SK-N-DZ (cell line): ENCODE results near the gene KCP. TPM values are rescaled to one million over a fixed set of nuclear protein-coding genes. Genes with fewer than 3 reads are reported as not detected.
"Not testable (repeated sequence)": the region's sequence is repeated elsewhere in the genome, so short reads cannot be mapped to it uniquely, and the experiment has no call there.

Experiments
- DNase-seq: peaks from one replicate; pipeline ENCODE4 v3.0.0-alpha.2; 2015; ENCODE audit warnings: low spot score
- polyA plus RNA-seq, 2 experiments: library from polyadenylated mRNA; depleted of rRNA; stranded (reverse); fragments of >200 nt; gene quantifications; 2 replicates each; pipeline ENCODE4 v1.2.3, GENCODE V29; 2014

Gene KCP
- polyA plus RNA-seq (2014; cell fraction: cytosol; rRNA removed) = 6.3 and 6.5 TPM in 2 replicates
- 57.9 and 76.8 TPM in 2 replicates for polyA plus RNA-seq (2014; cell fraction: nucleus; rRNA removed)

- peak; percentile 66 for DNase-seq
Measured at GRCh38 chr7:128910569-128910945, at the start of gene KCP. Gene KCP (minus strand): TSS chr7:128910709. CDS start chr7:128910676, 33 bp downstream.

GRCh38 chr7:128959296-128959695, 48.8 kb upstream of the KCP start:
- DNase-seq = no peak

GRCh38 chr7:128955981-128956380, 45.5 kb upstream of the KCP start:
- DNase-seq = no peak

DNA sequence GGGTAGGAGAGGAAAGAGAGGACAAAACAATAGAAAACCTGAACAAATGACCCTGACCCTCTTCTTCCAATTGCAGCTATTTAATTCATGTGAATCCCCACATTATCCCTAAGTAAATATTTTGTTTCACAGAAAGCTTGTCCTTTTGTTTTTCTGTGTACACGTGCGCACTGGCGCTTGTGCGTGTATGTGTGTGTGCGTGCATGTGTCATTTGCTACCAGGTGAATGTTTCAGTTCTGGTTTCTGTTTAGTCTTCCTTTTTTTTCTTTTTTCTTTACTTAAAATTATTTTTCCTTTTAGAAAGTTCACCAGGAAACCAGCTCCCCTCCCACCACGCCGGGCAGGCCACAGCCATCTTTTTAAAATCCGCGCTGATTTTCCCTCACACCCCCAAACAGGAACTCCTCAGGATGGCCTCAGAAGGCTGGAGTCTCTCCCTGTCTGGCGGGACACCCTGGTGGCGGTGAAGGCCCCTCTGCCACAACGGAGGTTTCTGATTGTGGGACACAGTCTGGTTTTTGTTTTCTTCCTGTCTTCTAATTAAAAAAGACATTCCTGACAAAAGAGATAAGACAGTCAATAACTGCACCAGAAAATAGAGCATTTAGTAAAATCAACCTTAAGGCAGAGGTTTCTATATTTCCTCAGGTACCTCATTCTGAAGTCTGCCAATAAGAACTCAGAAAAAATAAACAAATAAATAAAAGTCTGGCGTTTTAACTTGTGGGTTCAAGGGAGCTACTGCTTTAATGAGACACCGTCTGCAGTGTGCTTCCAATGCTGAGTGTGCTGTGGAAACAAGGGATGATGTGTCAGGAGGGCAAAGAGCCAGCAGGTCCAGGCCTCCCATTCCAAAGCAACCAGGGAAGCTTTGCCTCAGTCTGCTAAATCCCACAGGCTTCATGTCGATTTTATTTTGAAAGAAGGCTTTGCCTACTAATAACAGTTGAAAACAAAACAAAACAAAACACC, 44.6 kb upstream of the KCP start:
- DNase-seq = peak; percentile 95

DNA sequence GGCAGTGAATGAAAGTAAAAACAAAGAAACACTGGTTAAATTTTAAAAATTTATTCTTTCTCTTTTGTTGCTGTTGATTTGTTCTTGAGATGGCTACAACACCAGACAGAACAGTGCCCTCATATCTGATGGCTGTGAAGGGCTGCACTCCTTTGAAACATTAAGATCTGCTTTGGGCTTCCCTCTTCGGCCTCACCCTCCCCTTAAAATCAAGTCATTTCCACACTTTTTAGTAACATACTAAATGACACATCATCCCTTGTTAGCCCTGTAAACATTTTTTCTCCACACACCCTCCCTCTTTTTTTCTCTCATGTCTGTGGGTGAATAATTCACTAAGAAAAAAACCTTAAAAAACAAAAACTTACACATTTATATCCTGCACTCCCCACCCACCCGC, 43.6 kb upstream of the KCP start:
- no peak for DNase-seq

GRCh38 chr7:128951296-128951695, 40.8 kb upstream of the KCP start:
- no peak for DNase-seq

DNA sequence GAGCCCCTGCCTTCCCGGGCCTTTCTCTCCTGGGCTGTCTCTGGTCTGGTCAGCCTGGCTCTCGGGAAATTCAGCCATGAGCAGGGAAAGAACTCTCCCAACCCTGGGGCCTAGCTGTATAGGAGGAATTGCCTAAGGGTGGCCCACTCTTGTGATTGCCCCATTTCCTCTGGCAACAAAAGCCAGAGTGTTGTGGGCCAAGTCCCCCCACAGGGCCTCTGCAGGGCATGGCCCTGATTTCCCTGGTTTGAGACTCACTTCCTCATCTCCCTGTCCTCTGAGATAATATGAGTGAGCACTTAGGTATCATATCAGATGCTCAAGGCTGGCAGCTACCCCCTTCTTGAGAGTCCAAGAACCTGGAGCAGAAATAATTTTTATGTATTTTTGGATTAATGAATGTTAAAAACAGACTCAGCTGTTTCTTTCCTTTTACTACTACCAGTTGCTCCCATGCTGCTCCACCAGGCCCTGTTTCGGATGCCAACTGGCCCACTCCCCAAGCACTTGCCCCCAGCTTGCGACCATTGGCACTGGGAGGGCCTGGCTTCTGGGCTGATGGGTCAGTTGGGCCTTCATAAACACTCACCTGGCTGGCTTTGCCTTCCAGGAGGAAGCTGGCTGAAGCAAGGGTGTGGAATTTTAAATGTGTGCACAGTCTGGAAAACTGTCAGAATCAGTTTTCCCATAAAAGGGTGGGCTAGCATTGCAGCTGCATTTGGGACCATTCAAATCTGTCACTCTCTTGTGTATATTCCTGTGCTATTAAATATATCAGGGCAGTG, 38.7 kb upstream of the KCP start:
- no peak for DNase-seq

GRCh38 chr7:128948312-128948973, 37.9 kb upstream of the KCP start:
- peak; percentile 45 for DNase-seq

DNA sequence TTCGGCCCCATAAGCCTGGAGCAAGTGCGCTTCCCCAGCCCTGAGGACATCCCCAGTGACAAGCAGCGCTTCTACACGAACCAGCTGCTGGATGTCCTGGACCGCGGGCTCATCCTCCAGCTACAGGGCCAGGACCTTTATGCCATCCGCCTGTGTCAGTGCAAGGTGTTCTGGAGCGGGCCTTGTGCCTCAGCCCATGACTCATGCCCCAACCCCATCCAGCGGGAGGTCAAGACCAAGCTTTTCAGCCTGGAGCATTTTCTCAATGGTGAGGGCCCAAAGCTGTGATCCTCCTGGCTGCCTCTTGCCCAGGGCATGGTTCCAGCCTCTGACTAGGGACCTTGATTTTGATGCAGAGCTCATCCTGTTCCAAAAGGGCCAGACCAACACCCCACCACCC, 37.3 kb upstream of the KCP start:
- DNase-seq = no peak

GRCh38 chr7:128946936-128947830, 36.7 kb upstream of the KCP start:
- DNase-seq = no peak

- no peak for DNase-seq
Measured at GRCh38 chr7:128945668-128946366, 35.3 kb upstream of the KCP start.

- no peak for DNase-seq
Measured at GRCh38 chr7:128944487-128945236, 34.2 kb upstream of the KCP start.

DNA sequence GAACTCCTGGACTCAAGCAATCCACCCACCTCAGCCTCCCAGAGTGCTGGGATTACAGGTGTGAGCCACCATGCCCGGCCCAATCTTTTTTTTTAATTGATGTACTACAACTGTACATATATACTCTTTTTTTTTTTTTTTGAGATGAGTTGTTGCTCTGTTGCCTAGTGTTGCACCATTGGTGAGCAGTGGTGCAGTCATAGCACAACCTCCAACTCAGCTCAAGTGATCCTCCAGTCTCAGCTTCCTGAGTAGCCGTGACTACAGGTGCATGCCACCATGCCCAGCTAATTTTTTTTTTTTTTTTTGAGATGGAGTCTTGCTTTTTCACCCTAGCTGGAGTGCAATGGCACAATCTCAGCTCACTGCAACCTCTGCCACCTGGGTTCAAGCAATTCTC, 32.7 kb upstream of the KCP start:
- DNase-seq = not testable (repeated sequence)

DNA sequence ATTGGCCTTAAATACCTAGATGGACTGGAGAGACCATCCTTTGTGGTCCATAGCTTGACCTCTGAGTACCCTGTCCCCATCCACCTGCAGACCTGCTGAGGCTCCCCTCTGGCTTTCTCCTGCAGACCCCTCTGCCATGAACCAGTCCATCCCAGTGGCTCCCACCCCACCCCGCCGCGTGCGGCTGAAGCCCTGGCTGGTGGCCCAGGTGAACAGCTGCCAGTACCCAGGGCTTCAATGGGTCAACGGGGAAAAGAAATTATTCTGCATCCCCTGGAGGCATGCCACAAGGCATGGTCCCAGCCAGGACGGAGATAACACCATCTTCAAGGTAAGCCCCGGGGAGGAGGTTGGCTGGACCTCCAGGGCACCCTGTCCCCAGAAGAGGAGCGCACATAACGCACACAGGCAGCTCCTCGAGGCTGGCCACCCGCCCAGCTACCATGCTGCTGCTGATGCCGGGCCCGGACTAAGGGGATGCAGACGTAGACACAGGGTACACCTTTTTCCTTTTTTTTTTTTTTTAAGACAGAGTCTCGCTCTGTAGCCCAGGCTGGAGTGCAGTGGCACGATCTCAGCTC, 31.5 kb upstream of the KCP start:
- DNase-seq = no peak

DNA sequence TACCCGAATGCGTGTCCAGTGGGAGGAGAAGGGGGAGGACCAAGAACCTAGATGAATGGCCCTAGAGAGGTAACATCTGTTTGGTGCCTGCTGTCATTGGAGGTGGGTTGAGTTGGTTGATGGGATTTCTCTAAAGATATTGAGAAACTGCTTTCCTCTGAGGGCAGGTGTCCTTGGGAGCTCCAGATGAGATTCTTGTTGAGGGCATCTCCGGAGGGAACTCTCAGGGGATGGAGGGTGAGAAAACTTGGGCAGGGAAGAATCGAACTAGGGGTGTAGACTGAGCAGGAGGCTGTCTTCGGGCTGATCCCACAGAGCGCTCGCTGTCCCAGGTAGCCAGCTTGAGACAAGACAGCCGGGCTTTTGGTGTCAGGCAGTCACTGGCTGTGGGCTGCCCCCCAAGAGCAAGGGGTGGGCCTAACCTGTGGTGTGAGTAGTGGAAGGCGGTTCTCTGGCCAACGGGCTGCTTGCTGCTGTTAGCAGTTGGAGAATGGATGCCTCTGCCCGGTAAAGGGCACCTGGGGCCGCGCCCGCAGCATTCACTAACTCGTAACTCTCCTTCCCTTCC, 30.9 kb upstream of the KCP start:
- DNase-seq = no peak

DNA sequence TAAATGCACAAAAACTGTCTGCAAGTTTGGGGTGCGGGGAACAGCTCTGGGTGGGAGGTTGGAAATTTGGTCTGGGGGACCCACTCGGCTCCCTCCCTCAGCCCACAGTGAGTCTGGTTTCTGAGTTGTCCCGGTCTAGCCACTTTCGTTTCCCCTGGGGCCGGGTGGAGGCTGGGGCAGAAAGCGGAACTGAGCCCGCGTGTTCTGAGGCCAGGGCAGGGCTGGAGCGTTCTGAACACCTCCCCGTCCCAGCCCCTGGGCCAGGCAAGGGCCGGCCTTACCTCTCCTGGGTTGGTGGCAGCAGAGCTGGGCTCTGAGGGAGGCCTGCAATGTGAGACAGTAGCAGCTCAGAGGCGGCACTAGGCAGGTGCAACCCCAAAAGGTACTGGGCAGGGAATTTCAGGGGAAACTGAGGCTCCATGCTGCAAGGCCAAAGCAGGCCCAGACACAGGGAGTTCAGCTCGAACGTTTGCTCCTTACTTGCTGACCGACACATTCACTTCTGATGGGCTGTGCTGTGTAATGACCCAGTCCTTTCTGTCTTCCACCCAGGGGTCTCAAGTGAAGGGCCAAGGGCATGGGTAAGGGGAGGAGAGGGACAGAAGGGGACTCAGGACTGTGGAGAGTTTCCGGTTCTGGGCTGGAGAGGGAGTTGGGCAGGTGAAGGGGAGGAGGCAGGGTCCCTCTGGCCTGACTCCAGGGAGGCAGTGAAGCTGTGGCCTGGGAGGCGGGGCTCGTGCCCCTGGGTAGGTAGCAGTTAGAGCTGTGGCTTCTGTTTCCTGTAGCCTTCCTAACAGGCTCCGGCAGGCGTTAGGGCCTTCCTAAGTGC, 30.2 kb upstream of the KCP start:
- peak; percentile 39 for DNase-seq

DNA sequence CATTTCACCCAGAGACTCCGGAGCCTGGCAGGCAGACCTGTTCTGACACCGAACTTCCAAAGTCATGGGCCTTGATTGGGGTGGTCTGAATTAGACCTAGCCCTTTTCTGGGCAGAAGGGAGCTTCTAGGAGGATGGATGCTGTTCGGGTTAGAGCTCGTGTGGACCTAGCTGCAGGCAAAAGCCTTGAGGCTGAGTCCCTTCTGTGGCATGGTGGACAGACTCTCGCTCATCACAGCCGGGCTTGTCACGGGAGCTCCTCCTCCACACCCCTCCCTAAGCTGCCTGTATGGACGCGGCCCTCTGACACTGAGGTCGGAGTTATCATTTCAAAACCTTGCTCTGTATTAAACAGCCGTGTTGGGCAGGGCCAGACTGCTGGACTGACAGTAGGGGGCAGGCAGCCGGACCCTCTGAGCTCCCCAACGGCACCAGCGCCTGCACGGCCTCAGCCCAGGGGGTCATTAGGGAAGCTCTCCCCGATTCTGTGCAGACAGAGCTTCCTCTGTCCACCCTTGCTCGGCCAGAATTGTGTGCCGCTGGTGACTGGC, 29.4 kb upstream of the KCP start:
- DNase-seq = no peak
